Parathyroid adenoma (tissue), 2 donors: ENCODE measurements around the gene SPATA13.

ENCODE experiments used
- H2AFZ ChIP-seq: fragments of 300-600 bp; sonication (generic); one replicate; pipeline ENCODE4 v1.7.0; 2017; ENCODE audit warnings: antibody characterized with exemption, mild to moderate bottlenecking
- H3K27ac ChIP-seq: fragments of 300-600 bp; sonication (generic); one replicate; pipeline ENCODE4 v1.7.0; 2017
- H3K27me3 ChIP-seq: fragments of 300-600 bp; sonication (generic); one replicate; pipeline ENCODE4 v1.7.0; 2017; ENCODE audit warnings: low read length; ENCODE audit not compliant: control insufficient read depth, insufficient read depth
- H3K36me3 ChIP-seq: fragments of 300-600 bp; sonication (generic); one replicate; pipeline ENCODE4 v1.7.0; 2017; ENCODE audit warnings: low read length; ENCODE audit not compliant: control insufficient read depth, insufficient read depth
- H3K4me1 ChIP-seq: fragments of 300-600 bp; sonication (generic); one replicate; pipeline ENCODE4 v1.7.0; 2017; ENCODE audit warnings: control low read depth
- H3K4me2 ChIP-seq: fragments of 300-600 bp; sonication (generic); one replicate; pipeline ENCODE4 v1.7.0; 2017; ENCODE audit warnings: low read length
- H3K4me3 ChIP-seq: fragments of 300-600 bp; sonication (generic); one replicate; pipeline ENCODE4 v1.7.0; 2017; ENCODE audit warnings: low read depth, low read length
- H3K79me2 ChIP-seq: fragments of 300-600 bp; sonication (generic); one replicate; pipeline ENCODE4 v1.7.0; 2017; ENCODE audit warnings: control low read depth
- H3K9ac ChIP-seq: fragments of 300-600 bp; sonication (generic); one replicate; pipeline ENCODE4 v1.7.0; 2017; ENCODE audit warnings: mild to moderate bottlenecking
- H3K9me3 ChIP-seq: fragments of 300-600 bp; sonication (generic); one replicate; pipeline ENCODE4 v1.7.0; 2017; ENCODE audit warnings: low read length; ENCODE audit not compliant: control insufficient read depth
- TF ChIP-seq, protein P1 (sequence below): fragments of 300-600 bp; sonication (generic); IDR thresholded peaks from one replicate; pipeline ENCODE4 v1.7.0; 2017; ENCODE audit warnings: antibody characterized with exemption, mild to moderate bottlenecking
- donor health status: primary hyperparathyroidism.

SPATA13 gene

DNA sequence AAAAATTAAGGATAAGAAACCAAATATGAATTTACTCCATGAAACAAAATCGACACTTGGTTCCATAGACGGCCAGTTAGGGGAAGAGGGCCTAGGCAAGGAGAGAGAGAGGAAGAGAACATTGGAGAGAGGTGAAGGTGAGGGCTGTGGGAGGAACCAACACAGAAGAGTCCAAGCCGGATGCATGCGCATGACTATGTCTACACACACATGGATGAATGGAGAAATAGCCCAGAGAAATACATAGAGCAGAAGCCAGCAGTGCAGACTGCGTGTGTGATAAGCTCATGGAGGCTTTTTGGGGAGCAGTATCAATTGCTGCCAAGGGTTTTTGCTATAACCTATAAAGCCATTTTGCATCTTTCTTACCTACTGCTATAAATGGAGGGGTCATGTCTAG, 81.6 kb downstream of the SPATA13 start:
- Histone ChIP-seq H3K9me3 (no peaks in the 10 kb centered on the region), H3K79me2 (no peaks in the 10 kb centered on the region), H3K4me2 (no peak overlapping the region), H3K27me3 (no peaks in the 10 kb centered on the region), H3K4me3 (no peak overlapping the region), H2AFZ (no peak overlapping the region), H3K36me3 (no peaks in the 10 kb centered on the region), H3K27ac (no peak overlapping the region), H3K4me1 (no peaks in the 10 kb centered on the region), H3K9ac (no peak overlapping the region)
- TF ChIP-seq, protein P1, sequence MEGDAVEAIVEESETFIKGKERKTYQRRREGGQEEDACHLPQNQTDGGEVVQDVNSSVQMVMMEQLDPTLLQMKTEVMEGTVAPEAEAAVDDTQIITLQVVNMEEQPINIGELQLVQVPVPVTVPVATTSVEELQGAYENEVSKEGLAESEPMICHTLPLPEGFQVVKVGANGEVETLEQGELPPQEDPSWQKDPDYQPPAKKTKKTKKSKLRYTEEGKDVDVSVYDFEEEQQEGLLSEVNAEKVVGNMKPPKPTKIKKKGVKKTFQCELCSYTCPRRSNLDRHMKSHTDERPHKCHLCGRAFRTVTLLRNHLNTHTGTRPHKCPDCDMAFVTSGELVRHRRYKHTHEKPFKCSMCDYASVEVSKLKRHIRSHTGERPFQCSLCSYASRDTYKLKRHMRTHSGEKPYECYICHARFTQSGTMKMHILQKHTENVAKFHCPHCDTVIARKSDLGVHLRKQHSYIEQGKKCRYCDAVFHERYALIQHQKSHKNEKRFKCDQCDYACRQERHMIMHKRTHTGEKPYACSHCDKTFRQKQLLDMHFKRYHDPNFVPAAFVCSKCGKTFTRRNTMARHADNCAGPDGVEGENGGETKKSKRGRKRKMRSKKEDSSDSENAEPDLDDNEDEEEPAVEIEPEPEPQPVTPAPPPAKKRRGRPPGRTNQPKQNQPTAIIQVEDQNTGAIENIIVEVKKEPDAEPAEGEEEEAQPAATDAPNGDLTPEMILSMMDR: no peak

DNA sequence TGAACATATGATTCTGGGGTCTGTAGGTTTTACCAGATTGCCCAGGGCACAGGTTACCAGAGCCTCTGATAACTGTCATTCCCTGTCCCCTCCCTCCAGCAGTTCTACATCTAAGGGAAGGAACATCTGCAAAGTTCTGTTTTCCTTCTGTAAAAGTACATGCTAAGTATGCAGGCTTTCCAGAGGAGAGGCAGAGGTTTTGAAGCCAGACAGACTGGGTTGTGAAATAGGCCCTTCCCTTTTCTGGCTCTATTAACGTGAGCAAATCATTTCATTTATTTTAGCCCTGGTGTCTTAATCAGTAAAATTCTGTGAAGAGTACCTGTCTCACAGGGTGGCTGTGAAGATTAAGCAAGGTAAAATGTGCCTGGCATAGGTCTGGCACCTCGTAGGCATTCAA, 82.8 kb downstream of the SPATA13 start:
- Histone ChIP-seq H3K27ac (no peak overlapping the region), H3K4me3 (no peak overlapping the region), H3K9ac (no peak overlapping the region), H3K27me3 (no peaks in the 10 kb centered on the region), H3K79me2 (no peaks in the 10 kb centered on the region), H2AFZ (no peak overlapping the region), H3K9me3 (no peaks in the 10 kb centered on the region), H3K4me1 (no peaks in the 10 kb centered on the region), H3K4me2 (no peak overlapping the region), H3K36me3 (no peaks in the 10 kb centered on the region)
- TF ChIP-seq, protein P1: no peak

DNA sequence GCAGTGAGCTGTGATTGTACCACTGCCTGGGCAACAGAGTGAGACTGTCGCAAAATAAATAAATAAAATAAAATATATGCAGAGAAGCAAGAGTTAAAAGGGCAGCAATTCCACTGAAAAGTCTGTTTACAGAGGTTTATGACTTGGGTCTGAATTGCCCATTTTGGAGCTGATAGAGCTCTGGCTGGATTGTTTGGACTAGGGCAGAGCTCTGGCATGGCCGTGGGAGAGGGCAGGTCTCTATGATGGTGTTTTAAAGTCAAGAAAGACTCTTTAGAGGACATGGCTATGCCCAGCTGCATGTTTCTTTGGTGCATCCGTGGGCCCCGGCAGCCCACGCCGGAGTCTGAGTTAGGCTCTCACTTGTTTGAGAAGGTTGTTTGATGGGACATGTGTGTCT, 84.3 kb downstream of the SPATA13 start:
- Histone ChIP-seq H3K4me3 (no peak overlapping the region), H3K27me3 (no peaks in the 10 kb centered on the region), H2AFZ (no peak overlapping the region), H3K9me3 (no peaks in the 10 kb centered on the region), H3K27ac (no peak overlapping the region), H3K4me2 (no peak overlapping the region), H3K4me1 (no peaks in the 10 kb centered on the region), H3K36me3 (no peaks in the 10 kb centered on the region), H3K9ac (no peak overlapping the region), H3K79me2 (no peaks in the 10 kb centered on the region)
- TF ChIP-seq, protein P1: no peak

DNA sequence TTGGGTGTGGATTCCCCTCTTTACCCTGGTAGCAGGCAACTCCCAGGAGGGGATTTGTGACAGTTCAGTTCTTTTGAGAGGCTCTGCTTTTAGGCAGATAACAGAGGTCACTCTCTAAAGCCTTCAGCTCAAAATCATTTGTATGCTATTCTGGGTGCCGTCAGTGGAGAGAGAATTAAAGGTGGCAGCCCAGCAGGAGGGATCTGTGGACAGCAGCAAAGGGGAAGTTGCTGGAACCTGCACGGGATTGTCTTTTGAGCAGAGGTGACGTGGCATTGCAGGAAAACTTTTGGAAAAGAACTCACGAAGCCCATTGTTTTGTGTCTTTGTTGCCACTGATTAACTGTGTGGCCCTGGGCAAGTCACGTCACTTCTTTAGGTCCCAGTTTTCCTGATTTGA, 86.5 kb downstream of the SPATA13 start:
- TF ChIP-seq, protein P1: no peak
- H3K9me3 ChIP-seq: no peaks in the 10 kb centered on the region
- no peaks in the 10 kb centered on the region for H3K27me3 ChIP-seq
- no peaks in the 10 kb centered on the region for H3K36me3 ChIP-seq
- no peaks in the 10 kb centered on the region for H3K4me1 ChIP-seq
- no peak overlapping the region for H3K27ac ChIP-seq
- no peak overlapping the region for H2AFZ ChIP-seq
- no peak overlapping the region for H3K4me2 ChIP-seq
- H3K9ac ChIP-seq: no peak overlapping the region
- H3K79me2 ChIP-seq: no peaks in the 10 kb centered on the region
- H3K4me3 ChIP-seq: no peak overlapping the region

DNA sequence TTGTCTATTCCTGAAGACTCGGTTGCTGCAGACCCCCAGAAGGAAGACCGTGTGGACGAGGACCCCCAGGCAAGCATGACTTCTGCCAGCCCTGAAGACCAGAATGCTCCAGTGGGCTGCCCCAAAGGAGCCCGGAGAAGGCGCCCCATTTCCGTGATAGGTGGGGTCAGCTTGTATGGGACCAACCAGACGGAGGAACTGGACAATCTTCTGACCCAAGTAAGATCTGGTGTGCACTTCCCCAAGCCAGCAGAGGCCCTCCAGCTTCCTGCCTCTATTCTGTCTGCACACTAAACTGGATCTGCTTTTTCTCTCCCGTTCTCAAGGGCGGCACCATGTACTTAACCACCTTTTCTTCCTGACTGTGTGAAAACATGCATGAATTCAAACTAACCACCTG, 89.1 kb downstream of the SPATA13 start:
- TF ChIP-seq, protein P1: no peak
- no peak overlapping the region for H3K4me2 ChIP-seq
- no peaks in the 10 kb centered on the region for H3K79me2 ChIP-seq
- H3K4me3 ChIP-seq: no peak overlapping the region
- no peak overlapping the region for H2AFZ ChIP-seq
- H3K27me3 ChIP-seq: no peaks in the 10 kb centered on the region
- no peak overlapping the region for H3K9ac ChIP-seq
- H3K36me3 ChIP-seq: no peaks in the 10 kb centered on the region
- H3K9me3 ChIP-seq: no peaks in the 10 kb centered on the region
- H3K4me1 ChIP-seq: no peaks in the 10 kb centered on the region
- H3K27ac ChIP-seq: no peak overlapping the region
